Gastrocnemius medialis (tissue), 4 donors: ENCODE results near the gene KCNQ4.

Source experiments
- CTCF ChIP-seq, 5 experiments: fragments of 450-650 bp in 3 of 5; fragments of 200-600 bp in 2 of 5; sonication (generic) in 2 of 5; IDR thresholded peaks in 4 of 5; conservative IDR thresholded peaks in 1 of 5; 1 replicate in 4 of 5; 2 replicates in 1 of 5; pipeline ENCODE4 v1.5.1; 2016 to 2019; ENCODE audit warnings: antibody characterized with exemption in 5 of 5, mild to moderate bottlenecking in 3 of 5, moderate library complexity in 3 of 5
- POLR2A ChIP-seq, 2 donors: fragments of 450-650 bp; IDR thresholded peaks; one replicate each; pipeline ENCODE4 v1.6.1; 2017; ENCODE audit warnings: antibody characterized with exemption in 2 of 2, mild to moderate bottlenecking in 2 of 2, moderate library complexity in 2 of 2

- TF ChIP-seq POLR2A (IDR thresholded peaks at IDR 0.05) (no peak), CTCF (IDR thresholded peaks at IDR 0.05 in 4 of 5, conservative IDR thresholded peaks at IDR 0.05 in 1 of 5) (no peak)
These were observed 70.2 kb downstream of the KCNQ4 start for GRCh38 chr1:40853885-40854170.
